ENCODE data around the gene ST6GALNAC4.
A peak's percentile ranks its signal among the peaks of the same experiment; 100 is the strongest.

Gene ST6GALNAC4

DNA sequence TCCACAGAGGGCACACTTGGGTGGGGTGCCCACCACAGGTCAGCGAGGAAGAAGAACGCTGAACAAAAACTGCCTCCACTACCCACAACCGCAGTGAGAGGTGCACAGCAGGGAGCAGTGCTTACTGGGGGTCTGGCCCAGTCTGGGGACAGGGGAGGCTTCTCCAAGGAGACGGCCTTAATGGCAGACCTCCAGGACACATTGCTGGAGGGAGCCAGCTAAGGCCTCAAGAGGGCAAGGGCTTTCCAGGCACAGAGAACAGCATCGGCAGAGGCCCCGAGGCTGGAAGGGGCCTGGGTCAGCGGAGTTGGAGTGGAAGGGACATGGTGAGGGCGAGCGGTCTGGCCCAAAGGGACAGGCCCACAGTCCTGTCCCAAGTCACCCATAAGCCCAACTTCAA, 29.1 kb upstream of the ST6GALNAC4 start:
- DNase-seq: no peak

GRCh38 chr9:127945338-127945737, 28.5 kb upstream of the ST6GALNAC4 start:
- no peak for DNase-seq

GRCh38 chr9:127944586-127945218, 27.9 kb upstream of the ST6GALNAC4 start:
- DNase-seq: no peak

DNA sequence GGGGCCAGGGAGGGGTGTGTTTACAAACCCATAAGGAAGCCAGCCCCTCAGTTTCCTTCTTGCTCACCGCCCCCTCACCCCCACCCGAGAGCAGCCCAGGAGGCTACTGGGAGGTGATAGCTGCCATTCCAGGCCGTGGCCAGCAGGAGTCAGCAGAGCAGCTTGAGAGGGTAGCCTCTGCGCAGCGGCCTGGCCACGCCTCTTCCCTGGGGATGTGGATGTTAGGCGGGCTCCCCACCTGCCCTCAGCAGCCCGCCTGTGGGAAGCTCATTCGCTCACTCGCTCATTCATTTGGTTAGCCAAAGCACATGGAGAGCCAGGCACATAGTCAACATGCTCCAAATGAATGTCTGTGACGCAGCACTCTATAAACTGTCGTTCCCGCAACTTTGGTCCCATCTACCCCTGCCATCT, 26.9 kb upstream of the ST6GALNAC4 start:
- peak; percentile 83 to 89 for DNase-seq

DNA sequence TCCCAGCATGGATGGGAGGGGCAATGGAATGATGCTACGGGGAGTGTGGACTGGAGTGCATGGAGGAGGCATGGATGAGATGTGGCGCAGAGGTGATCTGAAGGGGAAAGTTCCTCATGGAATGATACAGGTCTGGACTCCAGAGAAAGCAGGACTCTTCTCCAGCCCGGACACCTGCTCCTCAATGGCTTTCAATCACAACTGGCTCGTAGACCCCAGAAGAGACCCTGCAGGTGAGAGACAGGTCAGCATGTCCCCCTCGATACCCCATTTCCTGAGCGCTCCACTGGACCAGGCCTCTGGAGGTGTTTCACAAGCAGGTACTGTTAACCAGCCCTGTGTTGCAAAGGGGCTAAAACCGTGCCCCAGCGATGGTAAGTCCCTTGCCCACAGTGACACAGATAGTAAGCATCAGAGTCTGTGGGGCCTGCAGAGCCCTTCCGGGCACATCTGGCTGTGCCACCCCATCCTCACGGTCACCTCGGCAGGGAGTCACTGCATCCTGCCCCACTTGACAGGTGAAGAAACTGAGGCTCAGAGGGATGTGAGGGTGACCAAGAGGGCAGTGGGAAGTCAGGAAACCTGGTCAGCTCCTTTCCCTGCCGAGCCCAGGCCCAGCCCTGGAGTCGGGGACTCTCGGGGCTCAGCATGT, 26.3 kb upstream of the ST6GALNAC4 start:
- no peak for DNase-seq

DNA sequence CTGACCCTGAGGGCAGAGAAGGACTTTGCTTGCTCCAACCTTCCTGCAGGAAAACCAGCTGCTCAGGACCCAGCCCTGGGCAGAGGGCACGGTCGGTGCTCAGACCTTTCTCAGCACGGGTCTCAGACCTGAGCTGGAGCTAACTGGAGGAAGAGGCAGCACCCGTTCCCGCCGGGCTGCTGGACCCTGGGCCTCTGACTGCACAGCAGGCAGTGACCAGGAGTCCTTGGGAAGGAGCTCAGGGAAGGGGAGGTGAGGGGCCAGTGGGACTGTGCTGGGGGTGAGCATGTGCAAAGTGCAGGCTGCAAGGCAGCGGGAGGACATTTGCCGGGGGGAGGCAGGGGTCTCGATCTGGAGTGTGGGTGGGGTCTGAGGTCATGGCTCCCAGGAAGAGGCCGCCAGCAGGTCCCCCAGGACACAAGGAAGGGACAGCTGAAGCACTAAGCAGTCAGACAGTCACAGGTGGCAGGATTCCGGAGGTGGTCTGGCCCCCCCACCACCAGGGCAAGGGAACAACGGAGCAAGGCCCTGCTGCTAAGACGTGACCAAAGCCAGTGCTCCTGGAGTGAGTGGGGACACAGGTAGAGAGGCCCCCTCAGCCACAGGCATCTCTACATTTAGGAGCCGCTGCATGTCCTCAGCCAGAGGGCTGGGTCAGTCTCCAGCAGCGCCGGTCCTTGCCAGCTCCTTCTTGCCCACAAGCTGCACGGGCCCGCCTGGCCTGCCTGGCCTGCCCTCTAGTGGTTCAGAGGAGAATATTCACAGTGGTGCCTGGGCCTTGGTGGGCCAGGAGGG, 25.6 kb upstream of the ST6GALNAC4 start:
- peak; percentile 58 to 66 for DNase-seq

- peak in 1 of 2 experiments; percentile 24 for DNase-seq
Observed at GRCh38 chr9:127941961-127942215, 25.0 kb upstream of the ST6GALNAC4 start.

DNA sequence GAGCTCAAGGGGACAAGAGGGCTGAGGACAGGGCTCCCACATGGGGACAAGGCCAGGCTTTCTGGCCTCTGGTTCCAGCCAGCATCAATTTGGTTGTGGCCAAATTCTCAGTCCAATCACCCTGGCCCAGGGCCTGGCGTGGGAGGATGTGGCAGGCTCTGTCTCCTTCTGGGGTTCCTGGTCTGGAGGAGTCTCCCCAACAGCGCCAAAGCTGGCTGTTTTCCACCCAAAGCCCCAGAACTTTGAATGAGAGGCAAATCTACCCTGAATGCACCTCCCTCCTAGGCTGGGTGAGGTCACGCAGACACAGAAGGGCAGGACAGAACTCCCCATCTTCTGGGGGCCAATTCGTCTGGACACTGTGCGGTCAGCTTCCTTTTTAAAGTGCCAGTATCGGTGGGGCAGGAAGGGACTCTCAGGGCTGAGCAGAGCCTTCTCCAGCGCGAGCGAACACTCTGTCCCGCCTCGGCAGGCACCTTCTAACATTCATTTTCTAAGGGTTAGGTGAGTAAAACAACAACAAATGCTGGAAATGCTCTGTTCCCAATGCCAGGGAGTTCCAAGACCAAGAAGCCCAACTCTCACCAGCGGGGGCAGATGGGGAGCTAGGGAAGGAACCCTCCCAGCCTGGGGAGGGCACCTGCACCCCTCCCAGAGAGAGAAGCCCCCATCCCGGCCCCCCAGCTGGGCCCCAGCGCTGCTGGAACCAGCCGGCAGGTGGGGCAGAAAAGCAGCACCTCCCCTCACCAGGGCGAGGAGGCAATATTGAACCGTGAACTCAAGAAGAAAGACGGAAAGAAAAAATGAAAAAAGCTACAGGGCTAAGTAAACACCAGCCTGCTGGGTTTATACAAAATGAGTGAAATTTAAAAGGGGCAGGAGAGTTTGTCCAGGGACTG, 24.5 kb upstream of the ST6GALNAC4 start:
- DNase-seq: no peak

DNA sequence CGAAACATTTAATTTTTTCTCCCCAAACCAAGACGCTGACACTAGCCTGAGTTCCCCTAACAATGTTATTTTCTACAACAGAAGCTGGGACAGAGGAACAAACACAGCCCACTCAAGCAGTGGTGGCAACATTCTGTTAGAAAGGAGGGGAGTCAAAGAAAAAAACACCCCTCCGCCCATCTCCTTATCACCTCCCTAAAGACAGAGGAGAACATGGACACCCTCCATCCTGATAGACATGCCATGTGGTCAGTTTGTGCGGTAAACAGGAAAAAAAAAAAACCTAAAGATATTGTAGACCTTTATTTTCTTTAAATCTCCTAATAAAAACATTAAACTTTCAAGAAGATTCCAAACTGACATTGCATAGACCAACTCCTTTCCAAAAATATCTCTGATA, 23.8 kb upstream of the ST6GALNAC4 start:
- DNase-seq: no peak

GRCh38 chr9:127938298-127938690, 21.5 kb upstream of the ST6GALNAC4 start:
- no peak for DNase-seq

- peak; percentile 86 to 91 for DNase-seq
Observed at GRCh38 chr9:127937388-127938297, 20.8 kb upstream of the ST6GALNAC4 start, which contains the start of gene DPM2. TSS of gene DPM2 (minus strand) at chr9:127937854. CDS start at chr9:127937820, 34 bp downstream.

- no peak for DNase-seq
Observed at GRCh38 chr9:127937056-127937387, 20.2 kb upstream of the ST6GALNAC4 start.

DNA sequence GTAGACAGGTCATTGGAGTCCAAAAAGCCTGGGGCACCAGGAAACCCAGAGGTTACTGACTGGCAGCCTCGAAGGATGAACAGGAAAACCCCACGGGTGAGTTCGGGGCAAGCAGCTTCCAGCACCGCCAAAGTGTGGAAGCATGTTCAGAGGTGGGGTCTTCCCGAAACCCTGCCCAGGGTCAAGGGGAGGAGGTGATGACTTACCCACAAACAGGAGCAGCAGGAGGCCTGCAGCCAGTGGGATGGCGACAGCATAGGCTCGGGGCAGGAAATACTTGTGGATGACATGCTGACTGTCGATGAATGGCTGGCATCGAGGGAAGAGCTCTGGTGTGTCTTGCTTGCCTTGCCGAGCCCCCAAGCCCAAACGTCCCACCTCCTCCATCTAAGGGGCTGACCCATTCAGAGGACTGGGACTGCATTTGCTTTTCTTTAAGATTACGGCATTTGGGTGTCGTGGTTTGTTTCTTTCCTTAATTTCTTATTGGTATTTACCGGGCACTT, 19.6 kb upstream of the ST6GALNAC4 start:
- no peak for DNase-seq

DNA sequence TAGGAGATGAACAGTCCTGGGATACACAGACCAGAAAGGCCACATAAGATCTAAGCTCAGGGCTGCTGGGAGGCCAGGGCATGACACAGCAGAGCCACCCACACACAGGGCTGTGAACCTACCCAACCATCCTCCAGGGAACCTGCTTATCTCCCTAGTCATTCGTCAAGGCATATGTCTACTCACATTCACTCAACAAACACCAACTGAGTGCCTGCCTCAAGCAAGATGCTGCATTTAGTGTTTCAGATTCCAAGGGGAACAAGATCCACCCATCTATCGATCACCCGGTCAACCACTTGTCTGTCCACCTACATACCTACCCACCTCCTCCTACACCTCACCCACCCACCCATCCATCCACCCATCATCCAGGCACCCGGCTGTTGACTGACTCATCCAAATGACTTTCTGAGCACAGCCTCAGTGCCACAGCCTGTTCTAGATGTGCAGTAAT, 19.0 kb upstream of the ST6GALNAC4 start:
- DNase-seq: no peak

DNA sequence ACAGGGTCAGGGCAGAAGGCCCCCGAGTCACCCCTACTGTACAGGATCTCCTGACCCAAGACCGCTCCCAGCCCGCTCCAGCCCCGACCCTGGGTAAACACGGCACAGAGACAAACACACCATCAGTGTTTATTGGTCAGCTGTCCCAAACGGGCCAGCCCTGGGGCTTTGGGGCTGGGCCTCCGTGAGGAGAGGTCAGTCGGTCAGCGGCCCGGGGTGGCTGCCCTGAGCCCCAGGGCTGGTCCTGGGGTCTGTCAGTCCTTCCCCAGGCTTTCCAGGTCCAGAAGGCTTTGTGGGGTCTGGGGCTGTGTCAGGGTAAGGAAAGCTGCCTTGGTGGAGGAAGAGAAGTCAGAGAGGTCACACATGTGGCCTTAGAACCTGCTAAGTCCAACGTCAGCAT, 18.1 kb upstream of the ST6GALNAC4 start:
- no peak for DNase-seq

- DNase-seq: no peak
Observed at GRCh38 chr9:127934248-127934647, 17.4 kb upstream of the ST6GALNAC4 start.

DNA sequence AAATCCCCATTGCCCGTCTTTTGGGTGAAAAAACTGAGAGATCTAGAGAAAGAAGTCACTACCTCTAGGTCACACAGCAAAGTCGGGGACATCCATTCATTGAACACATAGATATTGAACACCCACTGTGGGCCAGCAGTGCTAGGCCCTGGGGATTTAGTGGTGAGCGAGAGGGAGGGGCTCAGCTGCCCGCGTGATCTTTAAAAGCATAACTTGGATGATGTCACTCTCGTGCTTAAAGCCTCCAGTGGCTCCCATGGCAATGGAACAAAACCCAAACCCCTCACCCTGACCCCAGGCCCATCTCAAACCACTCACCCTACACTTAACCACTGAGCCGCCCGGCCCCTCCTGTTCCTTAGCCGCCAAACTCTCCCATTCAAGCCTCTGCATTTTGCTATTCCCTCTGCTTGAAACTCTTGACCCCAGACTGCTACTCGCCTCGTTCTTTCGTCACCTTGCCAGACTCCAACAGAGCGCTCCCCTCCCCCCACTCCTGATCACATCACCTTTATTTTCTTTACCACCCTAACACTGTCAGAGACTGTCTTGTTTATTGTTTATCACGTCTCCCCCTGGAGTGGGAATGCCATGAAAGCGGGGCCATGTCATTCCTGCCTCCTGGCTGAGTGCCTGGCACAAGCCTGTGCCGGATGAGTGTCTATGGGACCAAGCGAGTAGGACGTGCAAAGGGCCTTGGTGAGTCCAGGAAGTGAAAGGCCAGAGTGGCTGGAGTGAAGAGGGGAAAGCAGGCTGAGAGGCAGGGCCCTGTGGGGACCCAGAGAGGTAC, 14.4 kb upstream of the ST6GALNAC4 start:
- DNase-seq: peak; percentile 67 to 70

GRCh38 chr9:127930231-127931091, 13.6 kb upstream of the ST6GALNAC4 start, which contains the start of gene PIP5KL1:
TSS of gene PIP5KL1 (minus strand) at chr9:127930777. CDS start at chr9:127930752, 25 bp downstream.
- DNase-seq: peak; percentile 66 to 88

DNA sequence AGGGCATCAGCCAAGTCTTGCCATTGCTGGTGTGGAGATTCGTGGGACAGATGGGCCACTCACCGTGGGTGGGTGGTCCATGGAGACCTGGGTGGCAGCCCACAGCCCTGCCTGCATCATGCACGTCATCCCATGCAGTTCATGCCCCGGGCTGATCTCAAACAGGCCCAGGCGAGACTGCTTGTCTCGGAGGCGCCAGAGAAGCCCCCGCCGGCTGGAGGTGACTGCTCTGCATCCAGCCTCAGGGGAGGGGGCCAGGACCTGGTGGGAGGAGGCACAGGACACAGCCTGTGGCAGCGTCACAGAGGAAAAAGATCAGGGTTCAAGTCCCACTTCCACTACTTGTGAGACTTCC, 12.8 kb upstream of the ST6GALNAC4 start:
- no peak for DNase-seq
